H9 (cell line): ENCODE results near the gene BCAR3. TPM values are rescaled to one million over a fixed set of nuclear protein-coding genes. Genes with fewer than 3 reads are reported as not detected.

ENCODE experiments used
- DNase-seq: peaks from one replicate; pipeline ENCODE4 v3.0.0-alpha.2; 2017
- H2AFZ ChIP-seq: one replicate; pipeline ENCODE4 v1.6.1; 2013; ENCODE audit warnings: mild to moderate bottlenecking, low read length, control low read depth, moderate library complexity
- H2AK5ac ChIP-seq: 2 replicates; pipeline ENCODE4 v1.6.1; 2013; ENCODE audit warnings: low read length, control low read depth, mixed read lengths; ENCODE audit not compliant: insufficient read length
- H2BK120ac ChIP-seq: one replicate; pipeline ENCODE4 v1.6.1; 2013; ENCODE audit warnings: low read depth, mild to moderate bottlenecking, low read length, control low read depth, inconsistent platforms; ENCODE audit not compliant: poor library complexity, severe bottlenecking
- H2BK12ac ChIP-seq: 2 replicates; pipeline ENCODE4 v1.6.1; 2013; ENCODE audit warnings: low read length, control low read depth, mixed read lengths, low read depth; ENCODE audit not compliant: insufficient read length
- H2BK15ac ChIP-seq: 2 replicates; pipeline ENCODE4 v1.6.1; 2013; ENCODE audit warnings: low read depth, low read length, control low read depth
- H2BK20ac ChIP-seq: one replicate; pipeline ENCODE4 v1.6.1; 2013; ENCODE audit warnings: low read depth, mild to moderate bottlenecking, low read length, control low read depth, inconsistent platforms; ENCODE audit not compliant: poor library complexity, severe bottlenecking
- H2BK5ac ChIP-seq: 2 replicates; pipeline ENCODE4 v1.6.1; 2013; ENCODE audit warnings: low read length, control low read depth, mixed read lengths; ENCODE audit not compliant: insufficient read length
- H3K14ac ChIP-seq: 2 replicates; pipeline ENCODE4 v1.6.1; 2013; ENCODE audit warnings: low read length, control low read depth; ENCODE audit not compliant: insufficient read depth
- H3K18ac ChIP-seq: 2 replicates; pipeline ENCODE4 v1.6.1; 2013; ENCODE audit warnings: low read depth, mild to moderate bottlenecking, mixed read lengths, low read length, control low read depth; ENCODE audit not compliant: insufficient read length
- H3K23ac ChIP-seq: 2 replicates; pipeline ENCODE4 v1.6.1; 2013; ENCODE audit warnings: low read length, control low read depth, mixed read lengths, low read depth; ENCODE audit not compliant: insufficient read length
- H3K23me2 ChIP-seq: 2 replicates; pipeline ENCODE4 v1.6.1; 2013; ENCODE audit warnings: low read depth, mild to moderate bottlenecking, mixed read lengths, low read length, control low read depth; ENCODE audit not compliant: insufficient read length, poor library complexity, severe bottlenecking
- H3K27ac ChIP-seq: 2 replicates; pipeline ENCODE4 v1.5.1; 2013; ENCODE audit warnings: low read length, control low read depth, mixed read lengths, low read depth; ENCODE audit not compliant: insufficient read length
- H3K27me3 ChIP-seq: 2 replicates; pipeline ENCODE4 v1.6.1; 2013; ENCODE audit warnings: low read length, control low read depth, inconsistent platforms; ENCODE audit not compliant: insufficient read depth
- H3K4ac ChIP-seq: 2 replicates; pipeline ENCODE4 v1.6.1; 2013; ENCODE audit warnings: low read depth, mild to moderate bottlenecking, control low read depth, inconsistent platforms, low read length, moderate library complexity
- H3K4me1 ChIP-seq: 2 replicates; pipeline ENCODE4 v1.6.1; 2013; ENCODE audit warnings: low read length, control low read depth, inconsistent platforms; ENCODE audit not compliant: insufficient read depth
- H3K4me2 ChIP-seq: 2 replicates; pipeline ENCODE4 v1.6.1; 2013; ENCODE audit warnings: low read length, control low read depth, mixed read lengths; ENCODE audit not compliant: insufficient read length, insufficient read depth
- H3K56ac ChIP-seq: 2 replicates; pipeline ENCODE4 v1.6.1; 2013; ENCODE audit warnings: low read depth, mild to moderate bottlenecking, mixed read lengths, low read length, control low read depth; ENCODE audit not compliant: insufficient read length
- H3K79me1 ChIP-seq: 2 replicates; pipeline ENCODE4 v1.6.1; 2013; ENCODE audit warnings: low read depth, mild to moderate bottlenecking, moderate library complexity, low read length, control low read depth, inconsistent platforms; ENCODE audit not compliant: insufficient read depth, poor library complexity, severe bottlenecking
- H3K79me2 ChIP-seq: 2 replicates; pipeline ENCODE4 v1.6.1; 2013; ENCODE audit warnings: low read length, control low read depth, inconsistent platforms; ENCODE audit not compliant: insufficient read depth
- H3K9ac ChIP-seq: 2 replicates; pipeline ENCODE4 v1.6.1; 2013; ENCODE audit warnings: low read length, control low read depth, mixed read lengths; ENCODE audit not compliant: insufficient read length; ENCODE audit errors: extremely low read depth
- H3K9me3 ChIP-seq: one replicate; pipeline ENCODE4 v1.6.1; 2013; ENCODE audit warnings: low read depth, low read length, inconsistent platforms; ENCODE audit not compliant: control insufficient read depth
- H3T11ph ChIP-seq: one replicate; pipeline ENCODE4 v1.6.1; 2013; ENCODE audit warnings: mild to moderate bottlenecking, low read length, control low read depth, inconsistent platforms
- H4K20me1 ChIP-seq: one replicate; pipeline ENCODE4 v1.6.1; 2013; ENCODE audit not compliant: control insufficient read depth, insufficient read length, insufficient read depth
- H4K5ac ChIP-seq: 2 replicates; pipeline ENCODE4 v1.6.1; 2013; ENCODE audit warnings: low read depth, mild to moderate bottlenecking, mixed read lengths, low read length, control low read depth; ENCODE audit not compliant: insufficient read length
- H4K8ac ChIP-seq: replicated peaks from 2 replicates; pipeline ENCODE4 v1.6.1; 2013; ENCODE audit warnings: low read length, control low read depth, mixed read lengths, low read depth; ENCODE audit not compliant: insufficient read length
- H4K91ac ChIP-seq: 2 replicates; pipeline ENCODE4 v1.6.1; 2013; ENCODE audit warnings: low read depth, mild to moderate bottlenecking, moderate library complexity, mixed read lengths, low read length, control low read depth; ENCODE audit not compliant: insufficient read length
- H3K27ac Mint-ChIP-seq, 3 experiments: 2 replicates in 2 of 3; 3 replicates in 1 of 3; pipeline ENCODE4 v1.8.0; 2020 to 2021; ENCODE audit warnings: mixed read lengths in 3 of 3, mild to moderate bottlenecking in 1 of 3, moderate library complexity in 1 of 3
- H3K27me3 Mint-ChIP-seq: 2 replicates; pipeline ENCODE4 v1.8.0; 2021; ENCODE audit warnings: low read depth, mild to moderate bottlenecking, moderate library complexity, mixed read lengths
- H3K36me3 Mint-ChIP-seq, 3 experiments: 2 replicates in 2 of 3; 3 replicates in 1 of 3; pipeline ENCODE4 v1.8.0; 2020 to 2021; ENCODE audit warnings: low read depth in 3 of 3, mixed read lengths in 3 of 3; ENCODE audit not compliant: insufficient read depth in 1 of 3
- H3K4me1 Mint-ChIP-seq, 2 experiments: 2 replicates each; pipeline ENCODE4 v1.8.0; 2020; ENCODE audit warnings: mixed read lengths in 2 of 2
- H3K4me3 Mint-ChIP-seq, 2 experiments: 2 replicates in 1 of 2; 3 replicates in 1 of 2; pipeline ENCODE4 v1.8.0; 2020 to 2021; ENCODE audit warnings: mild to moderate bottlenecking in 2 of 2, mixed read lengths in 2 of 2, moderate library complexity in 1 of 2
- H3K9me3 Mint-ChIP-seq, 2 experiments: 2 replicates in 1 of 2; 3 replicates in 1 of 2; pipeline ENCODE4 v1.8.0; 2020; ENCODE audit warnings: mild to moderate bottlenecking in 2 of 2, mixed read lengths in 2 of 2, moderate library complexity in 1 of 2
- WGBS: extraction: QIAGEN DNeasy Blood & Tissue Kit; methylation state at CpG from one replicate; pipeline ENCODE4 v1.1.7; 2013; ENCODE audit warnings: missing lambda C conversion rate, low lambda C conversion rate, mixed read lengths; ENCODE audit not compliant: insufficient read length; ENCODE audit errors: extremely low coverage; 5-methylcytosine and 5-hydroxymethylcytosine counted together
- total RNA-seq: library from RNA; stranded (reverse); gene quantifications from 2 replicates; pipeline ENCODE4 v1.2.1, GENCODE V29; 2021
- TF ChIP-seq, protein P1 (sequence below): fragments of 200-600 bp; sonication (generic); conservative IDR thresholded peaks from 3 replicates; pipeline ENCODE4 v1.8.0; 2021; ENCODE audit warnings: antibody characterized with exemption, mild to moderate bottlenecking

Gene BCAR3
- total RNA-seq, 1 experiment from 2014 or later = 4.9 TPM

DNA sequence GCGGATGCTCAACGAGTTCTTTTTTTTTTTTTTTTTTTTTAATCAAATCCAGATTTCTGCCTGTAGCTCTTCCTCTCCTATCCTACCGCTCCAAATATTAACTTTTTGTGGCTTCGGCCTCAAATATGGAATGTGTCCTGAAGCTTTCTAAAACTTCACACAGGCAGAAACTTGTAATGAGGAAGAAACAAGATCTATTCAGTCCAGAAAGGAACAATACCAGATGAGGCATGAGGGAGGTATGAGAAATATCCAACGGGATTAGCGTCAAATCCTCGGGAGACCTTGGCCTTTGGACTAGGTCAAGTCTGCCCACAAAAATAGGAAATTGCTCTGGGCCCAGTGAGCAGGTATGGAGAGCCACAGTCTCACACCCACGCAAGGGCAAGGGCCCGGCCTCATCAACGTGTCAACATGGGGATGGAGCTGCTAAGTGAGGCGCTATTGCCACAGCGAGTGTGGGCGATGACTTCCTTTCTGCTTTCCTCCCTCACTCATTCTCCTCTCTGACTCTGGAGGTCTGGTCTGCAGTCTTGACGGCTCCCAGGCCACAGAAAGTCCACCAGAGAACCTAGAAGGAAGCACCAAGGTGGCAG is 66.6 kb downstream of the BCAR3 start:
- no peaks in the 10 kb centered on the region for H3K27me3 Mint-ChIP-seq
- Histone ChIP-seq H3K14ac (no peak overlapping the region), H4K91ac (no peak overlapping the region), H3K4me2 (no peak overlapping the region), H3K27me3 (no peaks in the 10 kb centered on the region), H4K5ac (no peak overlapping the region), H3K79me1 (no peaks in the 10 kb centered on the region), H2BK5ac (no peak overlapping the region), H3K4me1 (peaks cover 30% of the 10 kb centered on the region), H2BK120ac (no peak overlapping the region), H3K79me2 (no peaks in the 10 kb centered on the region), H2BK20ac (no peak overlapping the region), H3K4ac (no peak overlapping the region), H2BK15ac (no peak overlapping the region), H3K18ac (no peak overlapping the region), H3K9me3 (no peaks in the 10 kb centered on the region), H3T11ph (no peak overlapping the region), H2AFZ (no peak overlapping the region), H2BK12ac (no peak overlapping the region), H3K27ac (no peak overlapping the region), H4K20me1 (no peaks in the 10 kb centered on the region), H3K9ac (no peak overlapping the region), H3K23me2 (no peaks in the 10 kb centered on the region), H3K56ac (no peak overlapping the region), H4K8ac (no peak overlapping the region), H3K23ac (no peak overlapping the region), H2AK5ac (no peak overlapping the region)
- H3K9me3 Mint-ChIP-seq = no peaks in the 10 kb centered on the region
- no CpG with 5 or more reads among the region's 14 CpGs for WGBS
- H3K36me3 Mint-ChIP-seq = no peaks in the 10 kb centered on the region
- TF ChIP-seq, protein P1, sequence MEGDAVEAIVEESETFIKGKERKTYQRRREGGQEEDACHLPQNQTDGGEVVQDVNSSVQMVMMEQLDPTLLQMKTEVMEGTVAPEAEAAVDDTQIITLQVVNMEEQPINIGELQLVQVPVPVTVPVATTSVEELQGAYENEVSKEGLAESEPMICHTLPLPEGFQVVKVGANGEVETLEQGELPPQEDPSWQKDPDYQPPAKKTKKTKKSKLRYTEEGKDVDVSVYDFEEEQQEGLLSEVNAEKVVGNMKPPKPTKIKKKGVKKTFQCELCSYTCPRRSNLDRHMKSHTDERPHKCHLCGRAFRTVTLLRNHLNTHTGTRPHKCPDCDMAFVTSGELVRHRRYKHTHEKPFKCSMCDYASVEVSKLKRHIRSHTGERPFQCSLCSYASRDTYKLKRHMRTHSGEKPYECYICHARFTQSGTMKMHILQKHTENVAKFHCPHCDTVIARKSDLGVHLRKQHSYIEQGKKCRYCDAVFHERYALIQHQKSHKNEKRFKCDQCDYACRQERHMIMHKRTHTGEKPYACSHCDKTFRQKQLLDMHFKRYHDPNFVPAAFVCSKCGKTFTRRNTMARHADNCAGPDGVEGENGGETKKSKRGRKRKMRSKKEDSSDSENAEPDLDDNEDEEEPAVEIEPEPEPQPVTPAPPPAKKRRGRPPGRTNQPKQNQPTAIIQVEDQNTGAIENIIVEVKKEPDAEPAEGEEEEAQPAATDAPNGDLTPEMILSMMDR = no peak
- peaks cover 61 to 62% of the 10 kb centered on the region in 2 experiments for H3K4me1 Mint-ChIP-seq
- H3K27ac Mint-ChIP-seq = peak overlapping the region; percentile 60 to 93 (median 92); a peak in 5 of 7 replicates
- no peak for DNase-seq
- no peak overlapping the region for H3K4me3 Mint-ChIP-seq
